ENCODE data around the gene CHMP3. TPM values are rescaled to one million over a fixed set of nuclear protein-coding genes. Genes with fewer than 3 reads are reported as not detected.
"Not testable (repeated sequence)": the region's sequence is repeated elsewhere in the genome, so short reads cannot be mapped to it uniquely, and the experiment has no call there.

The CHMP3 gene
- total and polyA plus RNA-seq, 2 donors (not counting 1 experiment from before 2014, with no cell fraction given): 17.5 to 72.5 TPM

DNA sequence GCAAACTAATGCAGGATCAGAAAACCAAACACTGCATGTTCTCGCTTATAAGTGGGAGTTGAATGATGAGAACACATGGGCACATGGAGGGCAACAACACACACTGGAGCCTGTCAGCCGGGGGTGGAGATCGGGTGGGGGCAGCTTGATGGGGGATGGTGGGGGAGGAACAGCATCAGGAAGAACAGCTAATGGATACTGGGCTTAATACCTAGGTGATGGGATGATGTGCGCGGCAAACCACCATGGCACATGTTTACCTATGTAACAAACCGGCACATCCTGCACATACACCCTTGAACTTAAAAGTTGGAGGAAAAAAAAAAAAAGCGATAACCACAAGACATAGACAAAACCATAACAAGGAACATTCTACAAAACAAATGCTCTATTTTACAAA, 10.4 kb downstream of the CHMP3 start:
- ChIA-PET POLR2A (no interaction called here), CTCF (no interaction called here)
- Histone ChIP-seq H3K79me2 (ENCODE audit: control insufficient read depth, insufficient read depth, low read length) (peaks cover 88% of the 10 kb centered on the region), H3K4me1 (ENCODE audit: control insufficient read depth in 2 of 2, insufficient read depth in 2 of 2, low read length in 2 of 2) (peaks cover 0 to 2% of the 10 kb centered on the region in 2 donors), H3K36me3 (replicated peaks in 1 of 2; ENCODE audit: control extremely low read depth in 1 of 2, control insufficient read depth in 1 of 2, extremely low read depth in 1 of 2, insufficient read depth in 2 of 2, low read length in 1 of 2) (no peaks in the 10 kb centered on the region), H3K9ac (ENCODE audit: low read length) (no peak overlapping the region), H3K4me3 (ENCODE audit: control extremely low read depth in 1 of 5, extremely low read depth in 1 of 5, insufficient read depth in 1 of 5, low read depth in 2 of 5, low read length in 4 of 5) (no peak overlapping the region), H3K4me2 (replicated peaks; ENCODE audit: low read depth, low read length, poor library complexity, severe bottlenecking) (no peak overlapping the region), H2AFZ (ENCODE audit: insufficient read depth, low read depth, low read length, poor library complexity, severe bottlenecking) (no peak overlapping the region), H3K27me3 (replicated peaks in 1 of 4; ENCODE audit: control extremely low read depth in 1 of 4, control insufficient read depth in 3 of 4, insufficient read depth in 4 of 4, low read length in 3 of 4) (no peaks in the 10 kb centered on the region), H3K9me3 (ENCODE audit: control extremely low read depth in 1 of 3, control insufficient read depth in 2 of 3, insufficient read depth in 1 of 3, low read length in 2 of 3) (peaks cover 0 to 20% (median 3%) of the 10 kb centered on the region in 3 donors), H3K27ac (ENCODE audit: low read length in 2 of 2) (no peak overlapping the region), H4K20me1 (ENCODE audit: control insufficient read depth, insufficient read depth, low read length, poor library complexity, severe bottlenecking) (peaks cover 55% of the 10 kb centered on the region)
- H3K27ac Mint-ChIP-seq: no peak overlapping the region
- no peak for ATAC-seq (ENCODE audit: low read depth)
- H3K4me1 Mint-ChIP-seq: peaks cover 22% of the 10 kb centered on the region
- no peaks in the 10 kb centered on the region for H3K27me3 Mint-ChIP-seq
- H3K4me3 Mint-ChIP-seq: no peak overlapping the region
- WGBS (ENCODE audit: insufficient coverage): 100% methylated on average over 1 of the region's 7 CpGs
- intact Hi-C loops (cut with micrococcal nuclease): no loop called here
- H3K9me3 Mint-ChIP-seq (ENCODE audit: insufficient read depth): no peaks in the 10 kb centered on the region
- no peak for DNase-seq
- TF ChIP-seq, protein P1, sequence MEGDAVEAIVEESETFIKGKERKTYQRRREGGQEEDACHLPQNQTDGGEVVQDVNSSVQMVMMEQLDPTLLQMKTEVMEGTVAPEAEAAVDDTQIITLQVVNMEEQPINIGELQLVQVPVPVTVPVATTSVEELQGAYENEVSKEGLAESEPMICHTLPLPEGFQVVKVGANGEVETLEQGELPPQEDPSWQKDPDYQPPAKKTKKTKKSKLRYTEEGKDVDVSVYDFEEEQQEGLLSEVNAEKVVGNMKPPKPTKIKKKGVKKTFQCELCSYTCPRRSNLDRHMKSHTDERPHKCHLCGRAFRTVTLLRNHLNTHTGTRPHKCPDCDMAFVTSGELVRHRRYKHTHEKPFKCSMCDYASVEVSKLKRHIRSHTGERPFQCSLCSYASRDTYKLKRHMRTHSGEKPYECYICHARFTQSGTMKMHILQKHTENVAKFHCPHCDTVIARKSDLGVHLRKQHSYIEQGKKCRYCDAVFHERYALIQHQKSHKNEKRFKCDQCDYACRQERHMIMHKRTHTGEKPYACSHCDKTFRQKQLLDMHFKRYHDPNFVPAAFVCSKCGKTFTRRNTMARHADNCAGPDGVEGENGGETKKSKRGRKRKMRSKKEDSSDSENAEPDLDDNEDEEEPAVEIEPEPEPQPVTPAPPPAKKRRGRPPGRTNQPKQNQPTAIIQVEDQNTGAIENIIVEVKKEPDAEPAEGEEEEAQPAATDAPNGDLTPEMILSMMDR (IDR thresholded peaks at IDR 0.05): no peak
- no peak for TF ChIP-seq EZH2 (IDR thresholded peaks at IDR 0.05; ENCODE audit: borderline replicate concordance, insufficient read depth, low read depth, low read length, poor library complexity, severe bottlenecking)

DNA sequence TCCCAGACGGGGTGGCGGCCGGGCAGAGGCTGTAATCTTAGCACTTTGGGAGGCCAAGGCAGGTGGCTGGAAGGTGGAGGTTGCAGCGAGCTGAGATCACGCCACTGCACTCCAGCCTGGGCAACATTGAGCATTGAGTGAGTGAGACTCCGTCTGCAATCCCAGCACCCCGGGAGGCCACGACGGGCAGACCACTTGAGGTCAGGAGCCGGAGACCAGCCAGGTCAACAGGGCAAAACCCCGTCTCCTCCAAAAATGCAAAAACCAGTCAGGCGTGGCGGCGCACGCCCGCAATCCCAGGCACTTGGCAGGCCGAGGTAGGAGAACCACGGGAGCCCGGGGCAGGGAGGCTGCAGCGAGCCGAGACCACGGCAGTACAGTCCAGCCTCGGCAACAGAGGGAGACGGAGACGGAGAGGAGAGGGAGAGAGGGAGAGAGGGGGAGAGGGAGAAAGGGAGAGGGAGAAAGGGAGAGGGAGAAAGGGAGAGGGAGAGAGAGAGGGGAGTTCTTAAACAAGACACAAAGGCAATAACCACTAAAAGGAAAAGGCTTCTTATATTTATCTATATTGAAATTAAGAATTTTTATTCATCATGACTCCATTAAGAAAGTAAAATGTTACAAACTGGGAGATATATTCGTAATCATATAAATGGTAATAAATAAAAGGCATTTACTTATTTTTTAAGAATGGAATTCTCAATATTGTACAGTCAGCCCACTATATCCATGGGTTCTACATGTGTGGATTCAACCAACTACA, 13.1 kb downstream of the CHMP3 start:
- WGBS (ENCODE audit: insufficient coverage): over 99% methylated on average over 24 of the region's 26 CpGs
- H2AFZ ChIP-seq (ENCODE audit: insufficient read depth, low read depth, low read length, poor library complexity, severe bottlenecking); H3K27ac ChIP-seq (ENCODE audit: low read length in 2 of 2); H3K4me1 ChIP-seq (ENCODE audit: control insufficient read depth in 2 of 2, insufficient read depth in 2 of 2, low read length in 2 of 2); H3K4me2 ChIP-seq (replicated peaks; ENCODE audit: low read depth, low read length, poor library complexity, severe bottlenecking); H3K36me3 ChIP-seq (replicated peaks in 1 of 2; ENCODE audit: control extremely low read depth in 1 of 2, control insufficient read depth in 1 of 2, extremely low read depth in 1 of 2, insufficient read depth in 2 of 2, low read length in 1 of 2); DNase-seq; POLR2A ChIA-PET; H3K27ac Mint-ChIP-seq; ATAC-seq (ENCODE audit: low read depth); H3K9me3 Mint-ChIP-seq (ENCODE audit: insufficient read depth); H3K27me3 Mint-ChIP-seq; intact Hi-C loops (cut with micrococcal nuclease); CTCF ChIA-PET; H3K9ac ChIP-seq (ENCODE audit: low read length); H3K4me3 Mint-ChIP-seq; H3K4me3 ChIP-seq (ENCODE audit: control extremely low read depth in 1 of 5, extremely low read depth in 1 of 5, insufficient read depth in 1 of 5, low read depth in 2 of 5, low read length in 4 of 5); H3K27me3 ChIP-seq (replicated peaks in 1 of 4; ENCODE audit: control extremely low read depth in 1 of 4, control insufficient read depth in 3 of 4, insufficient read depth in 4 of 4, low read length in 3 of 4): not testable (repeated sequence)
- Histone ChIP-seq H3K9me3 (ENCODE audit: control extremely low read depth in 1 of 3, control insufficient read depth in 2 of 3, insufficient read depth in 1 of 3, low read length in 2 of 3) (peaks cover 0 to 34% (median 8%) of the 10 kb centered on the region in 3 donors), H3K79me2 (ENCODE audit: control insufficient read depth, insufficient read depth, low read length) (peaks cover 61% of the 10 kb centered on the region), H4K20me1 (ENCODE audit: control insufficient read depth, insufficient read depth, low read length, poor library complexity, severe bottlenecking) (peaks cover 30% of the 10 kb centered on the region)
- H3K4me1 Mint-ChIP-seq: peaks cover 20% of the 10 kb centered on the region

DNA sequence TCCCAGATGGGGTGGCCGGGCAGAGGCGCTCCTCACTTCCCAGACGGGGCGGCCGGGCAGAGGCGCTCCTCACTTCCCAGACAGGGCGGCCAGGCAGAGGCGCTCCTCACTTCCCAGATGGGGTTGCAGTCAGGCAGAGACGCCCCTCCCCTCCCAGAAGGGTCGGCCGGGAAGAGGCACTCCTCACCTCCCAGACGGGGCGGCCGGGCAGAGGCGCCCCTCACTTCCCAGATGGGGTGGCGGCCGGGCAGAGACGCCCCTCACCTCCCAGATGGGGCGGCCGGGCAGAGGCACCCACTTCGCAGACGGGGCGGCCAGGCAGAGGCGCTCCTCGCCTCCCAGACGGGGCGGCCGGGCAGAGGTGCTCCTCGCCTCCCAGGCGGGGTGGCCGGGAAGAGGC, 13.8 kb downstream of the CHMP3 start:
- H3K27me3 ChIP-seq (replicated peaks in 1 of 4; ENCODE audit: control extremely low read depth in 1 of 4, control insufficient read depth in 3 of 4, insufficient read depth in 4 of 4, low read length in 3 of 4); POLR2A ChIA-PET; H3K9me3 Mint-ChIP-seq (ENCODE audit: insufficient read depth); DNase-seq; H3K27ac ChIP-seq (ENCODE audit: low read length in 2 of 2); H3K4me3 Mint-ChIP-seq; ATAC-seq (ENCODE audit: low read depth); H3K4me1 ChIP-seq (ENCODE audit: control insufficient read depth in 2 of 2, insufficient read depth in 2 of 2, low read length in 2 of 2); H3K4me3 ChIP-seq (ENCODE audit: control extremely low read depth in 1 of 5, extremely low read depth in 1 of 5, insufficient read depth in 1 of 5, low read depth in 2 of 5, low read length in 4 of 5); CTCF ChIA-PET; H3K36me3 ChIP-seq (replicated peaks in 1 of 2; ENCODE audit: control extremely low read depth in 1 of 2, control insufficient read depth in 1 of 2, extremely low read depth in 1 of 2, insufficient read depth in 2 of 2, low read length in 1 of 2); H2AFZ ChIP-seq (ENCODE audit: insufficient read depth, low read depth, low read length, poor library complexity, severe bottlenecking); H3K27ac Mint-ChIP-seq; H3K4me2 ChIP-seq (replicated peaks; ENCODE audit: low read depth, low read length, poor library complexity, severe bottlenecking); H3K27me3 Mint-ChIP-seq; H3K9ac ChIP-seq (ENCODE audit: low read length); intact Hi-C loops (cut with micrococcal nuclease): not testable (repeated sequence)
- peaks cover 17% of the 10 kb centered on the region for H3K4me1 Mint-ChIP-seq
- Histone ChIP-seq H4K20me1 (ENCODE audit: control insufficient read depth, insufficient read depth, low read length, poor library complexity, severe bottlenecking) (peaks cover 30% of the 10 kb centered on the region), H3K79me2 (ENCODE audit: control insufficient read depth, insufficient read depth, low read length) (peaks cover 54% of the 10 kb centered on the region), H3K9me3 (ENCODE audit: control extremely low read depth in 1 of 3, control insufficient read depth in 2 of 3, insufficient read depth in 1 of 3, low read length in 2 of 3) (peaks cover 0 to 34% (median 8%) of the 10 kb centered on the region in 3 donors)
- WGBS (ENCODE audit: insufficient coverage): 98% methylated on average over 29 of the region's 31 CpGs

Data from B cell (primary cell).